GM12892 (cell line): ENCODE data around the gene ATP2B2.

ENCODE experiments used
- DNase-seq: peaks from one replicate; pipeline ENCODE4 v3.0.0; 2011; ENCODE audit not compliant: insufficient read length
- FAIRE-seq: peaks from 2 replicates; lab custom pipeline; 2011; peaks lifted over from hg19 to GRCh38; lab: Jason Lieb, UNC
- POLR2A ChIP-seq: IDR thresholded peaks from 2 replicates; pipeline ENCODE4 v1.6.1; 2011; ENCODE audit warnings: low read depth, low read length, control low read depth
- POLR2AphosphoS5 ChIP-seq: IDR thresholded peaks from 2 replicates; pipeline ENCODE4 v1.6.1; 2011; ENCODE audit warnings: low read depth, low read length, control low read depth
- TAF1 ChIP-seq: IDR thresholded peaks from 2 replicates; pipeline ENCODE4 v1.6.1; 2011; ENCODE audit warnings: low read depth, mild to moderate bottlenecking, control low read depth, low read length, borderline replicate concordance

The ATP2B2 gene

GRCh38 chr3:10360478-10360877, 144.9 kb downstream of the ATP2B2 start:
- TF ChIP-seq POLR2AphosphoS5: no peak
- TF ChIP-seq POLR2A: no peak
- TF ChIP-seq TAF1: no peak
- no peak for FAIRE-seq

GRCh38 chr3:10359761-10360161, 145.6 kb downstream of the ATP2B2 start:
- no peak for FAIRE-seq
- DNase-seq: no peak
- TF ChIP-seq POLR2A (no peak), POLR2AphosphoS5 (no peak), TAF1 (no peak)

More at GRCh38 chr3:10360478-10360877, 144.9 kb downstream of the ATP2B2 start:
- no peak for DNase-seq

GRCh38 chr3:10358309-10358980, 146.9 kb downstream of the ATP2B2 start:
- no peak for TF ChIP-seq POLR2A
- no peak for TF ChIP-seq POLR2AphosphoS5
- TF ChIP-seq TAF1: no peak
- FAIRE-seq (no peak), DNase-seq (no peak)

- peak; percentile 30 for FAIRE-seq
- no peak for DNase-seq
- TF ChIP-seq POLR2A (no peak), TAF1 (no peak)
Measured at GRCh38 chr3:10357592-10358308, 147.6 kb downstream of the ATP2B2 start.

GRCh38 chr3:10357095-10357494, 148.3 kb downstream of the ATP2B2 start:
- TF ChIP-seq POLR2A (no peak), POLR2AphosphoS5 (no peak), TAF1 (no peak)
- no peak for DNase-seq
- no peak for FAIRE-seq

GRCh38 chr3:10356461-10356981, 148.9 kb downstream of the ATP2B2 start:
- TF ChIP-seq POLR2AphosphoS5: no peak
- no peak for TF ChIP-seq POLR2A
- FAIRE-seq (no peak), DNase-seq (no peak)

- TF ChIP-seq POLR2A (no peak), POLR2AphosphoS5 (no peak), TAF1 (no peak)
- FAIRE-seq (no peak), DNase-seq (no peak)
Measured at GRCh38 chr3:10354361-10355015, 150.9 kb downstream of the ATP2B2 start.

GRCh38 chr3:10353661-10354360, 151.6 kb downstream of the ATP2B2 start:
- no peak for FAIRE-seq
- DNase-seq: no peak
- TF ChIP-seq TAF1: no peak
- no peak for TF ChIP-seq POLR2A
- TF ChIP-seq POLR2AphosphoS5: no peak

GRCh38 chr3:10353160-10353559, 152.2 kb downstream of the ATP2B2 start:
- TF ChIP-seq POLR2A: no peak
- no peak for TF ChIP-seq POLR2AphosphoS5
- DNase-seq: no peak
- no peak for FAIRE-seq

- no peak for DNase-seq
- no peak for FAIRE-seq
- TF ChIP-seq POLR2AphosphoS5: no peak
- no peak for TF ChIP-seq TAF1
- TF ChIP-seq POLR2A: no peak
Measured at GRCh38 chr3:10352146-10352911, 153.1 kb downstream of the ATP2B2 start.

GRCh38 chr3:10351013-10351735, 154.2 kb downstream of the ATP2B2 start:
- no peak for DNase-seq
- no peak for FAIRE-seq
- no peak for TF ChIP-seq POLR2AphosphoS5
- no peak for TF ChIP-seq TAF1
- no peak for TF ChIP-seq POLR2A

- FAIRE-seq (no peak), DNase-seq (no peak)
- TF ChIP-seq TAF1 (no peak), POLR2AphosphoS5 (no peak), POLR2A (no peak)
Measured at GRCh38 chr3:10350324-10350985, 154.9 kb downstream of the ATP2B2 start.
